Activated naive CD8-positive, alpha-beta T cell treated with anti-CD3 and anti-CD28 coated beads, Interleukin-2, amount 10 ng/mL, durations not matched to agents 7 days and 5 days (primary cell): ENCODE measurements around the gene EXOSC10. TPM values are rescaled to one million over a fixed set of nuclear protein-coding genes. Genes with fewer than 3 reads are reported as not detected.
"Not testable (repeated sequence)": the region's sequence is repeated elsewhere in the genome, so short reads cannot be mapped to it uniquely, and the experiment has no call there.

ENCODE experiments used
- ATAC-seq: fragments of 150-1000 bp; cut with Tn5 transposase; one replicate; pipeline ENCODE4 v1.10.0; 2021; ENCODE audit warnings: low read depth, moderate library complexity
- POLR2A ChIA-PET: fragments of 350-600 bp; sonication (Branson Sonifier 250); formaldehyde crosslinking; loops from one replicate; lab custom pipeline; 2021; ENCODE audit warnings: antibody characterized with exemption; lab: Charles Lee
- DNase-seq: peaks from one replicate; pipeline ENCODE4 v3.0.0; 2021
- H3K27ac Mint-ChIP-seq: one replicate; pipeline ENCODE4 v1.8.0; 2022; ENCODE audit warnings: mild to moderate bottlenecking, mixed read lengths
- H3K27me3 Mint-ChIP-seq: one replicate; pipeline ENCODE4 v1.8.0; 2022; ENCODE audit warnings: mild to moderate bottlenecking, moderate library complexity, mixed read lengths
- H3K36me3 Mint-ChIP-seq: one replicate; pipeline ENCODE4 v1.8.0; 2021; ENCODE audit warnings: mild to moderate bottlenecking, mixed read lengths
- H3K4me1 Mint-ChIP-seq: one replicate; pipeline ENCODE4 v1.8.0; 2021; ENCODE audit warnings: mixed read lengths
- H3K4me3 Mint-ChIP-seq: one replicate; pipeline ENCODE4 v1.8.0; 2022; ENCODE audit warnings: mild to moderate bottlenecking, moderate library complexity, mixed read lengths
- H3K9me3 Mint-ChIP-seq: one replicate; pipeline ENCODE4 v1.8.0; 2021; ENCODE audit warnings: mixed read lengths
- total RNA-seq, 2 experiments: library from RNA; stranded (reverse); gene quantifications; one replicate each; pipeline ENCODE4 v1.2.3, GENCODE V29; 2021

Gene EXOSC10
- total RNA-seq, 2 experiments from 2014 or later: 89.1 to 92.8 TPM

GRCh38 chr1:11054181-11054580 is 45.5 kb downstream of the EXOSC10 start:
- POLR2A ChIA-PET: no interaction called here
- Mint-ChIP-seq H3K36me3 (peaks cover 7% of the 10 kb centered on the region), H3K4me3 (no peak overlapping the region), H3K27ac (no peak overlapping the region), H3K4me1 (peaks cover 14% of the 10 kb centered on the region), H3K9me3 (no peaks in the 10 kb centered on the region), H3K27me3 (no peaks in the 10 kb centered on the region)
- ATAC-seq: no peak
- DNase-seq: no peak

- Mint-ChIP-seq H3K4me1 (peaks cover 12% of the 10 kb centered on the region), H3K27ac (no peak overlapping the region), H3K27me3 (no peaks in the 10 kb centered on the region), H3K9me3 (no peaks in the 10 kb centered on the region), H3K4me3 (no peak overlapping the region), H3K36me3 (peaks cover 7% of the 10 kb centered on the region)
- POLR2A ChIA-PET: no interaction called here
- ATAC-seq: peak; percentile 28
- DNase-seq: no peak
Measured at GRCh38 chr1:11053758-11054137, 45.9 kb downstream of the EXOSC10 start.

- no peak overlapping the region for H3K27ac Mint-ChIP-seq
- H3K4me3 Mint-ChIP-seq: no peak overlapping the region
- ATAC-seq: peak; percentile 40
- POLR2A ChIA-PET: no interaction called here
- H3K36me3 Mint-ChIP-seq: peaks cover 7% of the 10 kb centered on the region
- H3K27me3 Mint-ChIP-seq: no peaks in the 10 kb centered on the region
- H3K4me1 Mint-ChIP-seq: peaks cover 9% of the 10 kb centered on the region
- DNase-seq: no peak
- no peaks in the 10 kb centered on the region for H3K9me3 Mint-ChIP-seq
Measured at GRCh38 chr1:11052839-11053757, 46.6 kb downstream of the EXOSC10 start.

- H3K4me3 Mint-ChIP-seq: no peak overlapping the region
- DNase-seq (no peak), ATAC-seq (no peak)
- no peaks in the 10 kb centered on the region for H3K27me3 Mint-ChIP-seq
- peaks cover 7% of the 10 kb centered on the region for H3K4me1 Mint-ChIP-seq
- POLR2A ChIA-PET: no interaction called here
- H3K9me3 Mint-ChIP-seq: no peaks in the 10 kb centered on the region
- no peak overlapping the region for H3K27ac Mint-ChIP-seq
- H3K36me3 Mint-ChIP-seq: peaks cover 3% of the 10 kb centered on the region
Measured at GRCh38 chr1:11051781-11052511, 47.7 kb downstream of the EXOSC10 start.

- DNase-seq, ATAC-seq, POLR2A ChIA-PET, H3K4me3 Mint-ChIP-seq, H3K36me3 Mint-ChIP-seq, H3K27me3 Mint-ChIP-seq, H3K27ac Mint-ChIP-seq, H3K4me1 Mint-ChIP-seq, H3K9me3 Mint-ChIP-seq: not testable (repeated sequence)
Measured at GRCh38 chr1:11051121-11051520, 48.5 kb downstream of the EXOSC10 start.

- H3K27me3 Mint-ChIP-seq: no peaks in the 10 kb centered on the region
- no peaks in the 10 kb centered on the region for H3K36me3 Mint-ChIP-seq
- DNase-seq (peak; percentile 25), ATAC-seq (no peak)
- POLR2A ChIA-PET: no interaction called here
- no peaks in the 10 kb centered on the region for H3K4me1 Mint-ChIP-seq
- no peaks in the 10 kb centered on the region for H3K9me3 Mint-ChIP-seq
- H3K27ac Mint-ChIP-seq: no peak within 1 kb of the TSS
- H3K4me3 Mint-ChIP-seq: no peak within 1 kb of the TSS
Measured at GRCh38 chr1:11046625-11047365, 52.9 kb downstream of the EXOSC10 start, which contains the start of gene MASP2. Gene MASP2 (minus strand): TSS chr1:11047239. CDS start chr1:11047207, 32 bp downstream.

GRCh38 chr1:11046270-11046566 is 53.5 kb downstream of the EXOSC10 start:
- no peak overlapping the region for H3K27ac Mint-ChIP-seq
- no peaks in the 10 kb centered on the region for H3K4me1 Mint-ChIP-seq
- DNase-seq (no peak), ATAC-seq (no peak)
- POLR2A ChIA-PET: interaction anchor here (0.9 kb wide), 1 partner anchor 66 kb away, joined by 3 read pairs; no protein-coding TSS in a partner anchor
- no peaks in the 10 kb centered on the region for H3K9me3 Mint-ChIP-seq
- H3K4me3 Mint-ChIP-seq: no peak overlapping the region
- no peaks in the 10 kb centered on the region for H3K27me3 Mint-ChIP-seq
- H3K36me3 Mint-ChIP-seq: no peaks in the 10 kb centered on the region

- H3K4me1 Mint-ChIP-seq: no peaks in the 10 kb centered on the region
- no peak overlapping the region for H3K27ac Mint-ChIP-seq
Measured at GRCh38 chr1:11045428-11046269, 54.0 kb downstream of the EXOSC10 start.

GRCh38 chr1:11044849-11045427 is 54.7 kb downstream of the EXOSC10 start:
- POLR2A ChIA-PET: no interaction called here
- Mint-ChIP-seq H3K27ac (no peak overlapping the region), H3K36me3 (no peaks in the 10 kb centered on the region), H3K9me3 (no peaks in the 10 kb centered on the region), H3K4me1 (no peaks in the 10 kb centered on the region), H3K27me3 (no peaks in the 10 kb centered on the region), H3K4me3 (no peak overlapping the region)
- no peak for ATAC-seq
- peak; percentile 18 for DNase-seq

More at GRCh38 chr1:11045428-11046269, 54.0 kb downstream of the EXOSC10 start:
- Mint-ChIP-seq H3K27me3 (no peaks in the 10 kb centered on the region), H3K36me3 (no peaks in the 10 kb centered on the region), H3K9me3 (no peaks in the 10 kb centered on the region), H3K4me3 (no peak overlapping the region)
- POLR2A ChIA-PET: interaction anchor here (0.9 kb wide), 1 partner anchor 66 kb away, joined by 3 read pairs; no protein-coding TSS in a partner anchor
- no peak for ATAC-seq
- peak; percentile 15 for DNase-seq

- Mint-ChIP-seq H3K4me3 (no peak overlapping the region), H3K9me3 (no peaks in the 10 kb centered on the region), H3K27me3 (no peaks in the 10 kb centered on the region), H3K4me1 (no peaks in the 10 kb centered on the region), H3K36me3 (no peaks in the 10 kb centered on the region), H3K27ac (no peak overlapping the region)
- ATAC-seq: no peak
- POLR2A ChIA-PET: no interaction called here
- peak; percentile 19 for DNase-seq
Measured at GRCh38 chr1:11044086-11044848, 55.4 kb downstream of the EXOSC10 start.

GRCh38 chr1:11042995-11043874 is 56.4 kb downstream of the EXOSC10 start:
- ATAC-seq (no peak), DNase-seq (no peak)
- POLR2A ChIA-PET: interaction anchor here (0.5 kb wide), 1 partner anchor 55 kb away, joined by 3 read pairs; no protein-coding TSS in a partner anchor
- Mint-ChIP-seq H3K9me3 (no peaks in the 10 kb centered on the region), H3K27ac (no peak overlapping the region), H3K27me3 (no peaks in the 10 kb centered on the region), H3K4me3 (no peak overlapping the region), H3K36me3 (no peaks in the 10 kb centered on the region), H3K4me1 (no peaks in the 10 kb centered on the region)
